ENCODE measurements around the gene ABCA4.

The ABCA4 gene

GRCh38 chr1:94079989-94080388 is 41.0 kb downstream of the ABCA4 start:
- DNase-seq: no peak

GRCh38 chr1:94079080-94079940 is 41.6 kb downstream of the ABCA4 start:
- DNase-seq: no peak

GRCh38 chr1:94072840-94073522 is 48.0 kb downstream of the ABCA4 start:
- no peak for DNase-seq

- no peak for DNase-seq
These were observed 49.0 kb downstream of the ABCA4 start for GRCh38 chr1:94071976-94072375.

DNA sequence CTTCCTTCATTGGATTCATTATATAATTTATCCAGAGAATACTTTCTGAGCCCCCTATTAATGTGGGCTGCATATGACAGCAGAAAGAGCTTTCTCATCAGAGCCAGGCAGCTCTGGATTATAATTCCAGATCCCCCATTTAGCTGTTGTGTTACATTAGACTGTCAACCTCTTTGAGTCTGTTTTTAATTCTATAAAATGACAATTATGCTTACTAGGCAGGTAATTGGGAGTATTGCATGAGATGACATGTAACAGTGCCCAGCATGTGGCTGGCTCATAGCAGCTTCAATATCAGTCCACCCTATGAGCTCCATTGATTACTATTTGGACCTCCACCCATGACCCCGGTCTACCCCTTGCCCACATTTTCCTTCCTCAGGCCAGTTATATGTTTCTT is 49.6 kb downstream of the ABCA4 start:
- no peak for DNase-seq

GRCh38 chr1:94070865-94071264 is 50.1 kb downstream of the ABCA4 start:
- no peak for DNase-seq

DNA sequence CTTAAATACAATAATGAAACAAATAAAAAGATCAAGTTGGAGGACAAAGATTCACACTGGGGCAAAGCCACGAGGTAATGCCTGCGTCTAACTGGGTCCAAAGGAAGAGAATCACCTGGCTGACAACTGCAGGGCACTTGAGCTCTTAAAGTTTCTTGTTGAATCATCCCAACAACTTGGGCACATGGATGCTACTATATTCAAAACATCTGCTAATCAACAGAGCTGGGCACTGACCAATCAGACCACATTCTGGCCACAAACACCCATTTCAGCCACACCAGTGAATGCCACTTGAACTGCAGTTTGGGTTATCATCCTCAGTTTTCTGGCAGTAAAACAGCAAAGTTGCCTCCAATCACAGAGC is 51.0 kb downstream of the ABCA4 start:
- DNase-seq: no peak

DNA sequence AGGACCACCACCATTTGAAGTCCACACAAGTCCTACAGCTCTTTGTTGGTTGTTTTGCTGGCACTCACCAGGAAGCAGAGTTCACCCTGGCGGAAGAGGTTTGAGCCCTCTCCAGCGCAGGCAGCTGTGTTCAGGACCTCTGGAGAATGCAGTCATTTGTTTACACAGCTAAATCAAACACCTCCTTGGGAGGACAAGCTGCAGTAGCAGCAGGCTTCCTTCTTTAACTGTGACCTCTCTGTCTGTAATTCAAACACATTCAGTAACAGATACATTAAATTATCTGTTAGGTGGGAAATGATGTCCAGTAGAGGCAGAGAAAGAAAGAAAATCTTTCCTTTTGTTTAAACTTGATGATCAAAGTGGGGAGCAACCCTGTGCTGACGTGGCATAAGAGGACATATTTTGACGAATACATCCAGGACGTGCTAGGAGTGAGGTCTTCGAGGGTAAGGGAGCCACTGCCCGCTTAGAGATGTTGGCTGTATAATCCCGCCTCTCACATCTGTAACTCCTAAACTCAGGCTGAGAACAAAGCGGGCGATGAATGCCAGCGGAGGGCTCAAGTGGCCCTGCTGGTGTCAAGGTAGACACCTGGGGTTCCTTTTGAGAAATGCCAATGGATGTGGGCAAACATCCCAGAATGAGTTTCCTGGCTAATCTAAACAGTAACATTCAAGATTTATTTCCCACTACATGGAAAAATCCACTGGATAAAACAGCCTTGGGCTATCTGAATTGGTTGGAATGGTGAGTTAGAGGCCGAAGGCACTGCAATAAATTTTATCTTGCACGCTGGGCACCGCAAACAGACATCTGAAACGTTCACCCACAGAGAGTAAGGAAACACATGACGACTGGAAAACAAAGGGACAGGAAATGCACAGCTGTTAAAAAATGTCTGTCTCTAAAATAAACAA is 51.7 kb downstream of the ABCA4 start:
- peak; percentile 63 for DNase-seq

DNA sequence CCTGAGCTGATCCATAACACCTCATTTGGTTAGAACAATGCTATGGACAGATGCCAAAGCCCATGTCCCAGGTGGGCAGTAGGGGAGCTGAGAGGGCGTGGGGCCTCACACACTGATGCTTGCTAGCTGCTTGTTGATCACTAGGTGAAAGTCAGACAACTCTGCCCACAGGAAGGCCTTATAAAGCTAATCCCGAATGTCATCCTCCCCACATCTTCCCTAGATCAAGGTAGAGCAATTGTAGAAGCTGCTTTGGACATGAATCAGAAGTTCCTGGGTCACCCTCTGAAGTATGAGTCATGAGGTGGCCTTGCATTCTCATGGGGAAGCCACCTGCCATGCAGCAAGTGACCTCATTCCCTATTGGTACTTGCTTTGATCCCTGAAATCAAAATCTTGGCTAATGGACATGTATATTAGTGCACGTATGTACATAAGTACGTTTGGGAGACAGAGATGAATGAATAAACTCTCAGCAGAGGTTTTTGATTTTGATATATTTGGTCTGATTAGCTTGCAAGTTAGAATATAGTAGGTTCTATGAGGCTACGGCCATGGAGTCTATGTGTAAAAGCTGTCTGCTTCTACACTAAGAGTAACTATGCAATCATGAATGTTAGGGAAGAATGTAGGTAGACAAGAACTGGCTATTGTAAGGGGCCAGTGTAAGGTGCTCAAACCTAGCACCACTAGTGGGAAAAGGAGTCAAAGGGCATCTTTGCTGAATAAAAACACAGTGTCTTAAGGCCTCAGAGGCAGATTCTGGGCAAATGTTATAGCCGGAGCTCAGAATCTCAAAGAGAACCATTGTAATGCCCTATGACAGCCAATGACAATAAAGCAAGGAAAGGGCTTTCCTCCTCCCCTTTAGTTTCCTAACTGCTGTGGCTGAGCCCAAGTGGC is 52.6 kb downstream of the ABCA4 start:
- no peak for DNase-seq

DNA sequence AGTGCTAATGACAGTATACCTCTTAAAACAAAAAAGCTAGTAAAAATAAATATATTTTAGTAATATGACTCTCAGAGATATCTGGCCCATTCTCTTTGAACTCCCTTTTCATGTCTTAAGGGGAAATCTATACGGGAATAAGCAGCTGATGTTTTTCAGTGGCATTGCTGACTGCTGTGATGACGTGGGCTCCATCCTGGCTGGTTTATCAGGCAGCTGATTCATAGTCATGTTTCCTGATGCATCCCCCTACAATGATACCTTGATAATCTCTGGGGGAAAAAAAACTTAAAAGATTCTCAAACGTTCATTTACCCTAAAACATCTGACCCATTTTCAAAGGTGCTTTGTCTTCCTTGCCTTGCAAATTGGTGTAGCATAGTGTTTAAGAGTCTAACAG is 53.8 kb downstream of the ABCA4 start:
- DNase-seq: no peak

GRCh38 chr1:94063379-94063778 is 57.6 kb downstream of the ABCA4 start:
- no peak for DNase-seq

DNA sequence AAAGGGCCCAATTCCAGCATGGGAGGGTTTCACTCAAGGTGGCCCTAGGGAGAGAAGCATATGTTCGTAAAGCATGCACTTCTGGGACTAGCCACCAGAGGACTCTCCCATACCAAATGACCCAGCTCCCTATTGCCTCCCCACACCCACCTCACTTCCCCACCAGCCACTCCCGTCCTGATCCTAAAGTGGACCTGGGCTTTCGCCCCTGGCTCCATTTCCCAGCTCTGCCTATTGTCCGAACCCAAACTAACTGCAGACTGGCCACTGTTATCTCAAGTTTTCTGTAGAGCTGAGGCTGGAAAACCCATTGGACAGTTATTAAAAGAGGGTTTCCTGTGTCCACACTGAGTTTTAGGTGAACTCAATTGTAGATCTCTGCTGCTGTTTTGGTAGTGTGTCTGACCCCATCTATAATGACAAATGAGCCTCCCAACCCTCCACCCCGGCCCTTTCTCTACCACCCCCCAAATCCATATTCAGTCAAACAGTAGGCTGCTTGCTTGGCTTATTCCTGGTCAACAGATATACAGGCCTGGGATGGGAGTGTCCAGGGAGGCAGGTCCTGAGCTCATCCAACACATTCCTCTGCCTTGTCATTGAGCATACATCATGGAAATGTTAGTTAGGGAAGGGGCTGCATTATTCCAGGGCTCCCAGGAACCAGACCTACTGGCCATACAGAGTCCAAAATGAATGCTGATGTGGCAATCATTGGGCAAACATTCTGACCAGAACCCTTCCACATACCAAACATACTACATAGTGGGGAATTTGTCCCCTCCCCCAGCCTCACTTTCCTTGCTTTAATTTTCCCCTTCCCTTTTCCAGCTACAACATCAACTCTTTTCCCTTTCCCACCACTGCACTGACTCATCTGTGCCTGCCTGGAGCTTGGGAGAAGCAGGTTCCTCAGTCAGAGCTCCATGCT is 59.2 kb downstream of the ABCA4 start:
- DNase-seq: peak; percentile 52

GRCh38 chr1:94060720-94061119 is 60.2 kb downstream of the ABCA4 start:
- no peak for DNase-seq

DNA sequence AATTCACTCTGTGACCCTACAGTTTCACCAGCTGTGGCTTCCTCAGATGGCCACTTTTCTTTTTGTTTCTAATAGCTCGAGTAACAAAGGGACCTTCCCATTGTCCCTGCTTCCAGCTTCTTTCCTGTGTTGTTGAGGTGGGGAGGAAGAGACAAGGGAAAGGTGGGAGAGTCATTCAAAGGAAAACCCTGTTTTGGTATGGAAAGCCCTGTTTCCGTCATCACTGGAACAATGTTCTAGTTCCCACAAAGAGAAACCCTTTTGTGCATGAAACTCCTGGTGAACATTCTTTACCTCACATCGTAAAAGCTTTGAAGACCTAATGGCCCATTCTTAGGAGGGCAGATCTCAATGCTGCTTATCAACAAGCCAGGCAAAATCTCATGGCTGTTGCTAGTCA is 62.2 kb downstream of the ABCA4 start:
- DNase-seq: no peak

- no peak for DNase-seq
These were observed 64.0 kb downstream of the ABCA4 start for GRCh38 chr1:94056996-94057395.

DNA sequence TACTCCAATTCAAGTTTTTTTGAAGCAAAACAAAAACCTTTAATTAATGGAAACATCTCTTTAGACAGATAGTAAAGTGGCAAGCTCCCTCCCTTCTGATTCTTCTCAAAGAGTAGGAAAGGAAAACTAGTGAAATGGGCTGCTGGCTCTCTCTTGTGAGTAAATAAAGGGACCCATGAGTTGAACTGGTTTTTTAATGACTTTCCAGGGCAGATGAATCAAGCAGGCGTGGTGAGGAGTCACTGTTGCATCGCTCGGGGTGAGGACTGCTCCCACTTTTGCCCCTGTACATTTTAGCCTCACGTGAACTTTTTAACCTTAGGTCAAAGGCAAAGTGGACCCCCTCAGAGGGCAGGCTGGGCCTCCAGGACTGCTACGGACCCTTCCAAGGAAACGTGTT is 64.8 kb downstream of the ABCA4 start:
- DNase-seq: no peak

DNA sequence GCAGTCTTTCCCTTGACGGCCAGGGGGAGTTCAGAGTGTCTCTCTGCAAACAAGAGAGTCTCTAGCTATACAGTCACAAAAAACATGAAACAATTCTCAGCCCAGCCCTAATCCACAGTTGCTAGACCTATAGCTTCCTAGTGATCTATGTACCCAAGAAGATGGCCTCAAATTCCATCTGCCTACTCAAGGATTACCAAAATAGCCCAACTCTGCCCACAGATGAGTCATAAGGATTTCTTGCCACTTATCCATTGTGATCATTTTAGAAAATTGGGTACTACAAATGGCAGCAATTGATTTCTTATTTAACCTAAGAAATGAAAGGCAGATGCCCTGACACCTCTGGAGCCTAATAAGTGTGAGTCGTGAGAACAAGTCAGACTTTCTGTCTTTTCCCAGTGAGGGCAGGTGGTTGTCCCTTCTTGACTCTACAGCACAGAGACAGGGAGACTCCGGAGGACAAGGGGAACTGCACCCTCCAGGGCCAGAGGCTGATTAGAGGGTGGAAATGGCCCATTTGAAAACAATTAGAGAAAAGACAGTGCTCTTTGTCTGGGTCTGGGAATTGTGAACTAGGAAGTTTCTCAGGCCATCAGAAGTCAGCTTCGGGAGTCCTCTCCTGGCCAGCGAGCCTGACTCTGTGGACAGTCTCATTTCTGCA is 65.4 kb downstream of the ABCA4 start:
- no peak for DNase-seq

DNA sequence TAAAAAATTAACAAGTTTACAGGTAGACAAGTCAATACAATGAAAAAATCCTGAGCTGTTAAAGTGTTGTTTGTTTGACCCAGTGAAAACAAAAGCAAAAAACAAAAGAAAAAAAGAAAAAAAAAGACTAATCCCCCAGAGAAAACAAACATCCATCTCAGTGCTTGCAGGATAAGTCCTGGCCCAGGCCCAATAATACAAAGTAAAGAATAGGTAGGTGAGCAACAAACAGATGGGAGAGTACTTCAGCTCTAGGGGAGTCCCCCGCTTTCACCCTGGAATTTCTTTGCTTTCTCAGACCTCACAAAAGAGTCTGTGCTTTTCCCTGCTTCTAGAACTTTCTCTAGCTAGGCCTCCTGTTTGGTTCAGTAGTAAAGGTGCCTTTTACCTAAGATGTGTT is 70.3 kb downstream of the ABCA4 start:
- DNase-seq: no peak

DNA sequence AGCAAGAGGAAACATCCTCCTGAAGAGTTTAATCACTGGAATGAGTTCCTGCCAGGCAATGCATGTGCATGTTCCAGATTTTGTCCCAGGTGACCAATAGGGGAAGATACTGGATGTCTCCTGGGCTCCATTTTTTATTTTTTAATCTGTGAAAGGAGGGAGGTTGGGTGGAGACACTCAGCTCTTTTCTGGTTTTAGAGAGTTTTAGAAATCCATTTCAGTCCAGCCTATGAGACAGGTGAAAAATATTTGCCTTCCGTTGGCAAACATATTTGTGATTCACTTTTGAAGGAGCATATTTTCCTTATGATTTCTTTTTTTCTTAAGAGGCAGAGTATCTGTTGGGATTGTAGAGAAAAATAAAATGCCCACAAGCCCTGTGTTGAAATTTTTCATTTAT is 70.7 kb downstream of the ABCA4 start:
- DNase-seq: no peak

DNA sequence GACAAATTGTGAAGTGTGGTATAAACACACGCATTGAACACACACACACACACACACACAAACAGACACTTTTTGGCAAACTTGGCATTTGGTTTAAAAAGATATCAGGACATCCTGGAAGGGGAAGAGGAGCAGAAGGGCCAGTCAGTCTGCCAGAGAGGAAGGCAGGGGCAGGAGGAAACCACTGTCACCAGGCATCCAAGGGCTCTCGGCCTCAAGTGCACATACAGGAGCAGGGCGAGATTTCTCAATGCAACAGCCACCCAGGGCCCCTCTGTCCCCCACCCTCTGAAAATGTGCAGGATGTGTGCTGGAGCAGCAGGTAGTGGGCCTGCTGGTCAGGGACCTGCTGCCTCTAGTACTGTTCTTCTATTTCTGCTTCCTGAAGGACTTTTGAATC is 71.2 kb downstream of the ABCA4 start:
- DNase-seq: no peak

All from NCI-H774 (cell line).